ENCODE results near the gene ZNF407. TPM values are rescaled to one million over a fixed set of nuclear protein-coding genes. Genes with fewer than 3 reads are reported as not detected.

Gene ZNF407
- total RNA-seq, 1 experiment from 2014 or later = 7.6 TPM

GRCh38 chr18:74950479-74950878 is 352.8 kb downstream of the ZNF407 start (continued):
- no peak for TF ChIP-seq REST (IDR thresholded peaks at IDR 0.05; ENCODE audit: low read depth)

GRCh38 chr18:74951165-74951760 is 353.6 kb downstream of the ZNF407 start:
- ChIA-PET POLR2A (no interaction called here), RAD21 (ENCODE audit: low non-redundant PET in 1 of 2, low total read pairs in 2 of 2, uncharacterized antibody in 2 of 2, unreplicated experiment in 2 of 2) (no interaction called here), CTCF (no interaction called here)
- Histone ChIP-seq H3K9me2 (ENCODE audit: insufficient read depth) (no peaks in the 10 kb centered on the region), H4K20me1 (ENCODE audit: insufficient read depth) (no peaks in the 10 kb centered on the region), H3K27ac (ENCODE audit: low read depth, low read length) (no peak overlapping the region), H3K4me1 (ENCODE audit: control insufficient read depth in 1 of 2, insufficient read depth in 2 of 2, low read length in 2 of 2) (no peaks in the 10 kb centered on the region), H3K4me3 (replicated peaks in 1 of 2; ENCODE audit: low read depth in 1 of 2, low read length in 2 of 2) (no peak overlapping the region), H3K4me2 (ENCODE audit: low read length) (no peak overlapping the region), H3K9ac (ENCODE audit: low read length) (no peak overlapping the region), H3K36me3 (ENCODE audit: control insufficient read depth in 1 of 2, insufficient read depth in 2 of 2, low read length in 2 of 2) (no peaks in the 10 kb centered on the region), H2AFZ (ENCODE audit: low read depth, low read length, poor library complexity, severe bottlenecking) (no peak overlapping the region), H3K27me3 (ENCODE audit: insufficient read depth, low read length) (no peaks in the 10 kb centered on the region), H3K9me3 (ENCODE audit: control insufficient read depth in 1 of 2, insufficient read depth in 1 of 2, low read depth in 1 of 2, low read length in 2 of 2) (no peaks in the 10 kb centered on the region), H3K79me2 (ENCODE audit: insufficient read depth, low read length) (no peaks in the 10 kb centered on the region)
- ATAC-seq (no peak), DNase-seq (ENCODE audit: low read depth, low spot score) (no peak)
- TF ChIP-seq CBX3 (IDR thresholded peaks at IDR 0.05; ENCODE audit: low read depth) (no peak), ATF3 (IDR thresholded peaks at IDR 0.05) (no peak), TCF7L2 (IDR thresholded peaks at IDR 0.05; ENCODE audit: borderline replicate concordance, extremely low read depth, insufficient read depth, insufficient read length) (no peak), YY1 (IDR thresholded peaks at IDR 0.05; ENCODE audit: extremely low read depth, insufficient replicate concordance, low read depth, low read length) (no peak), CEBPB (IDR thresholded peaks at IDR 0.05; ENCODE audit: low read depth) (no peak), POLR2AphosphoS5 (IDR thresholded peaks at IDR 0.05; ENCODE audit: low read depth, low read length) (no peak), EZH2phosphoT487 (IDR thresholded peaks at IDR 0.05; ENCODE audit: borderline replicate concordance) (no peak), SIN3A (IDR thresholded peaks at IDR 0.05; ENCODE audit: low read depth) (no peak), EZH2 (IDR thresholded peaks at IDR 0.05) (no peak), POLR2A (IDR thresholded peaks at IDR 0.05; ENCODE audit: borderline replicate concordance, extremely low read depth, insufficient read depth, insufficient read length) (no peak), ZNF274 (IDR thresholded peaks at IDR 0.05; ENCODE audit: low read depth, low read length) (no peak), REST (IDR thresholded peaks at IDR 0.05; ENCODE audit: low read depth) (no peak)
- no TSS peak for BruUV-seq (replicated peaks)
- intact Hi-C loops (cut with micrococcal nuclease) = no loop called here
